Ovary (tissue), 3 donors: ENCODE results near the gene FCGR2B.
"Not testable (repeated sequence)": the region's sequence is repeated elsewhere in the genome, so short reads cannot be mapped to it uniquely, and the experiment has no call there.

ENCODE experiments used
- EP300 ChIP-seq: sonication (generic); formaldehyde crosslinking; IDR thresholded peaks from one replicate; pipeline ENCODE4 v1.6.1; 2017; ENCODE audit warnings: antibody characterized with exemption
- TF ChIP-seq, protein P1 (sequence below), 3 donors: fragments of 450-650 bp in 2 of 3; fragments of 200-600 bp in 1 of 3; IDR thresholded peaks; one replicate each; pipeline versions ENCODE4 v1.5.1 to v1.8.0; 2016 to 2022; ENCODE audit warnings: antibody characterized with exemption in 3 of 3, mild to moderate bottlenecking in 1 of 3
- donor health status: DM: no; HTN: no; CAD: no.

GRCh38 chr1:161636976-161637375, 26.0 kb upstream of the FCGR2B start:
- TF ChIP-seq, protein P1, sequence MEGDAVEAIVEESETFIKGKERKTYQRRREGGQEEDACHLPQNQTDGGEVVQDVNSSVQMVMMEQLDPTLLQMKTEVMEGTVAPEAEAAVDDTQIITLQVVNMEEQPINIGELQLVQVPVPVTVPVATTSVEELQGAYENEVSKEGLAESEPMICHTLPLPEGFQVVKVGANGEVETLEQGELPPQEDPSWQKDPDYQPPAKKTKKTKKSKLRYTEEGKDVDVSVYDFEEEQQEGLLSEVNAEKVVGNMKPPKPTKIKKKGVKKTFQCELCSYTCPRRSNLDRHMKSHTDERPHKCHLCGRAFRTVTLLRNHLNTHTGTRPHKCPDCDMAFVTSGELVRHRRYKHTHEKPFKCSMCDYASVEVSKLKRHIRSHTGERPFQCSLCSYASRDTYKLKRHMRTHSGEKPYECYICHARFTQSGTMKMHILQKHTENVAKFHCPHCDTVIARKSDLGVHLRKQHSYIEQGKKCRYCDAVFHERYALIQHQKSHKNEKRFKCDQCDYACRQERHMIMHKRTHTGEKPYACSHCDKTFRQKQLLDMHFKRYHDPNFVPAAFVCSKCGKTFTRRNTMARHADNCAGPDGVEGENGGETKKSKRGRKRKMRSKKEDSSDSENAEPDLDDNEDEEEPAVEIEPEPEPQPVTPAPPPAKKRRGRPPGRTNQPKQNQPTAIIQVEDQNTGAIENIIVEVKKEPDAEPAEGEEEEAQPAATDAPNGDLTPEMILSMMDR (IDR thresholded peaks at IDR 0.05): not testable (repeated sequence)
- TF ChIP-seq EP300: not testable (repeated sequence)
